Measurements from ENCODE around the gene RPGRIP1L.

Gene RPGRIP1L

DNA sequence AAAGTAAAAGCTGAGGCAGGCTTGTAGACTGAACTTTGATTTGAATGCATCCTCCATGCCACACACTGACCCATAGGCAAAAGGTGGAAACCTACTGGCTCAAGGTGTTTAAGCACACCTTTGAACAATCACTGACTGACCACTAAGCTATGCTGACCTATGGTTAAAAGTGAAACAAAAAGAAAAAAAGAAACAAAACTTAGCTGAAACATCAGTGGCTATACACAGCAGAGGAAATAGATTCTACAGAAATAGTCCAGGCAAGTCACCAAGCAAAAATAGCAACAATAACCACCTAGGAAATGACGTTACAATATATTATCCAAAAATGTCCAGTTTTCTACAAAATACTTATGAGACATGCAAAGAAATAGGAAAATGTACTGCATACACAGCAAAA, 60.2 kb downstream of the RPGRIP1L start:
- DNase-seq = no peak

DNA sequence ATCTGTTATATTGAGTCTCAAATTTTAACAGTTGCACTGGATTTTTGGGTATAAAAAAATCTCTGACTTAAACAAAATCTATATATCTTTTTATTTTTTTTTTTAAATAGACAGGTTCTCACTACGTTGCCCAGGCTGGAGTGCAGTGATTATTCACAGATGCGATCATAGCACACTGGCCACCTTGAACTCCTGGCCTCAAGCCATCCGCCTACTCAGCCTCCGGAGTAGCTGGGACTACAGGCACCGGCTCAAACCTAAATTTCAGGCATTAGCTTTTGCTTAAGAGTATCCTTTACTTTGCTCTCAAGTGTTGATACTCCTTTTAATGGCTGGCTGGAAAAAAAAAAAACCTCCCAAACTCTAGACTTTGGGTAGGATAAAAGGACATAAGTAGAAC, 61.6 kb downstream of the RPGRIP1L start:
- no peak for DNase-seq

DNA sequence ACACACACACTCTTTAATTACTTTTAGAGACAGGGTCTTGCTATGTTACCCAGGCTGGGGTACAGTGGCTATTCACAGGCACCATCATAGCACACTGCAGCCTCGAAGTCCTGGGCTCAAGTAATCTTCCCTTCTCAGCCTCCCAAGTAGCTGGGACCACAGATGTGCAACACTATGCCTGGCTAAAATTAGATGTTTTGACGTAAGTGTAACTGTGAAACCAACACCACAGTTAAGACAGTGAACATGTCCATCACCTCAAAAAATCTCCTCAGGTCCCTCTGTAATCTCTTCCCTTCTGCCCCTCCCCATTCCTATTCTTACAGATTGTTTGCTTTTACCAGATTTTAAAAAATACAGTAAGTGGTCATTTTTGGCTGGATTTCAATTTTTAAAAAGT, 66.7 kb downstream of the RPGRIP1L start:
- no peak for DNase-seq

DNA sequence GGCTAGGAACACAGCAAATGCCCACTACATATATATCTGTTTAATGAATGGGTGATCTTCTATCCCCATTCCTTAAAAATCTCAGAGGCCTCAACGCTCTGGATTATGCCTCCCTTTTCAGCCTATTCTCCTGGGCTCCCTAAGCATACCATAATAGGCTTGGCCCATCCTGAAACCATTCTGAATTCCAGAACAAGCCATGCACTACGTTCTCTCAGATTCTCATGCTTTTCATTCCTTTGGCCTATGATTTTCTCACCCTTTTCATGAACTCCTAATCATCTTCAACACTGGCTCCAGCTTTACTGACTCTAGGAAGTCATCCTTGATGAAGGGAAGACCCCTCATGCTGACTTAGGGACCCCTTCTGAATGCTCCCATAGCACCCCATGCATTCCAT, 71.1 kb downstream of the RPGRIP1L start:
- DNase-seq = no peak

DNA sequence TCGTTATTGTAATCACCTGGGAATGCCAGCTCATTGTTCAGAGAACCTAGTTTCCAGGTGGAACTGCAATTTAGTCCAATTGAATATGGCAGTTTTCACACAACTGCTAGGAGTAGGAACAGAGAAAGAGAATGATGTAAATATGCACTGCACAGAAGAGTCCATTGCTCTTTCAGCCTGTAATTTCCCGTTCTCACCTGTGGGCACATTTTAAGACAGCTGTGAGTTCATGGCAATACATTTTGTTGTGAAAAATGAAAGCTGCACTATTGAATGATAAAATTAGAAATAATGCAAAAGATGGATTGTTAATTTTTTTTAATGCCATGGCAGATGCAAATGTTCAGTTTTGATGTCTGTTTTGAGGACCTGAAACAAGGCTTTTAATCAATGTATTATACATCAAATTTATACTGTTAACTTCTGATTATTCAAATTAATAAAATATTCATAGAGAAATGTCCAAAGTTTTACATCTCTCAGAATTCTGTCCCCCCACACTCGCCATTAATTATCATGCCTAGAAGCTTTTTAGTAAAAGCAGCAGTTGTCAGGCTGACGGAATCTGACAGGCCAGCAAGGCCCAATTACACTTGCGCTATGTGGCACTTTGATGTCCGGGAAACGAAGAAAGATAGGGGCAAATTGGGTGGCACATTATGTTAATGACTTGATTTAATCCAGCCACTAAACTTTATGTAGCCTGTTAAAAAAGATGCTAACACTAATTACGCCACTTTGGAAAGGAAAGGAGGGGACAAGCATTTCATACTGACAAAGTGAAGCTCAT, 72.2 kb downstream of the RPGRIP1L start:
- DNase-seq = no peak

DNA sequence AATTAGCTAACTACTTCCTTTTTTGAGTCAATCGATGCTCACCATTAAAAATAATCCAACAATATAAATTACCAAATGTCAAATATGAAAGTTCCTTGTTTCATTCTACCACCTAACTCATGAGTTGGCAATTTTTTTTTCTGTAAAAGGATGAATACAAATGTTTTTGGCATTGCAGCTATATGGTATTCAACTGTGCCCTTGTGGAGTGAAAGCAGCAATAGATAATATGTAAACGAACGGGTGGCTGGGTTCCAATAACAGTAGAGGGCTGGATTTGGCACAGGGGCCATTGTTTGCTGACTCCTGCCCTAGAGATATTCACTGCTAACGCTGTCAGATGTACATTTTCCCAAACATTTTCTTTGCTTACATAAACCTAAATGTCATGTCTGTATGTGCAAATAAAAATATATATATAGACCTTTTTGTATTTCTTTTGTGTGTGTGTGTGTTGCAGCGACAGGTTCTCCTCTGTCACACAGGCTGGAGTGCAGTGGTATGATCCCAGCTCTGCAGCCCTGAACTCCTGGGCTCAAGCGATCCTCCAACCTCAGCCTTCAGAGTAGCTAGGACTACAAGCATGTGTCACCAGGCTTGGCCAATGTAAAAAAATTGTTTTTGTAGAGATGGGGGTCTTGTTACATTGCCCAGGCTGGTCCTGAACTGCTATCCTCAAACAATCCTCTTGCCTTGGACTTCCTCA, 73.9 kb downstream of the RPGRIP1L start:
- peak; percentile 33 for DNase-seq

DNA sequence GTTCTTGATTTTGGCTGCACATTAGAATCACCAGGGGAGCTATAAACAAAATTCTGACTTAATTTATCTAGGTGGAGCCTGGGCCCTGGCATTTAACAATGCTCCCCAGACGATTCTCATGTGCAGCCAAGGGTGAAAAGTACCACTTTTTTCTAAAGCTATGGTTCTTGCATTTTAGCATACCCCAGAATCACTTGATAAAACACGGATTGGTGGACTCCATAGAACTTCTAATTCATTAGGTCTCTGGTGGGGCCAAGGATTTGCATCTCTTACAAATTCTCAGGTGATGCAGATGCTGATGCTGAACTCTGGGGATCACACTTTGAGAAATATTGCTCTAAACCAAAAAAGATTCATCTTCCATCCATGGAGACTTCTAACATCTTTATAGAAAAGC, 74.5 kb downstream of the RPGRIP1L start:
- no peak for DNase-seq

DNA sequence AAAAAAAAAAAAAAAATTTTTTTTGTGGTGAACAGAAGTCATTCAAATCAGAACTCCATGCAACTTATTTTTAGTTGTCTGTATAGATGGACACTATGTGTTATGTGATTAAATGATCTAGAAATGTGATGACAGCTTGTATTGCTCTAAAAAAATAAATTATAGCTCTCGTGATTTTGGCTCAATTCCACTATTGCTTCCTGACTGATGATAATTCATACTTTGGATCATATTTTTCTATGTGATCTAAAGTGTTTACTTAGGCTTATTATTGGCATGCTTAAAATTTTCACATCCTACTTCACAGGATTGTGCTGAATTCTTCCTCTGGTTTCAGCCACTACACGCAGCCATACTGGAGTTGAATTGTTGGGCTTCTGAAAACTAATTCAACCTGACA, 76.8 kb downstream of the RPGRIP1L start:
- DNase-seq = no peak

DNA sequence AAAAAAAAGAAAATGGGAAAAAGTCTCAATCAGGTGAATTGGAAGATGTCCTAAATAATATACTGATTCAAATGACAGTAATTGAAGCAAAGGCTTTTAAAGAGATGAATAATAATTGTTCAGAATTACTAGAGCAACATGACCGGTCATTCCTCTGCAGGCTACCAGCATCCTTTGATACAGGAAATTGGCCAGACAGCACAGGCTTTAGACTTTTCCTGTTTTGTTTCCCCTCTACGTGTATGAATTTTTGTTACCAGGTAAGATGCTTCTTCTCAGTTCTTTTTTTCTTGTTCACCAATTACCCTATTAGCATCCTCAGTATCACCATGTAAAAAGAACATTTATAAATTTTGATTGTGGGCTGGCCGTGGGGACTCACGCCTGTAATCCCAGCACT, 77.5 kb downstream of the RPGRIP1L start:
- no peak for DNase-seq

DNA sequence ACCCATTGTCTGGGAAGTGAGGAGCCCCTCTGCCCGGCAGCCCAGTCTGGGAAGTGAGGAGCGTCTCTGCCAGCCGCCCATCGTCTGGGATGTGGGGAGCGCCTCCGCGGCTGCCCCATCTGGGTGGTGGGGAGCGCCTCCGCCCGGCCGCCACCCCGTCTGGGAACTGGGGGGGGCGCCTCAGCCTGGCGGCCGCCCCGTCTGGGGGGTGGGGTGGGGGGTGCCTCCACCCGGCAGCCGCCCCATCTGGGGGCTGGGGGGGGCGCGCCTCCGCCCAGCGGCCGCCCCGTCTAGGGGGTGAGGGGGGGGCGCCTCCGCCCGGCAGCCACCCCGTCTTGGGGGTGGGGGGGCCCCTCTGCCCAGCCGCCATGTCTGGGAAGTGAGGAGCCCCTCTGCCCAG, 78.4 kb downstream of the RPGRIP1L start:
- DNase-seq = no peak

DNA sequence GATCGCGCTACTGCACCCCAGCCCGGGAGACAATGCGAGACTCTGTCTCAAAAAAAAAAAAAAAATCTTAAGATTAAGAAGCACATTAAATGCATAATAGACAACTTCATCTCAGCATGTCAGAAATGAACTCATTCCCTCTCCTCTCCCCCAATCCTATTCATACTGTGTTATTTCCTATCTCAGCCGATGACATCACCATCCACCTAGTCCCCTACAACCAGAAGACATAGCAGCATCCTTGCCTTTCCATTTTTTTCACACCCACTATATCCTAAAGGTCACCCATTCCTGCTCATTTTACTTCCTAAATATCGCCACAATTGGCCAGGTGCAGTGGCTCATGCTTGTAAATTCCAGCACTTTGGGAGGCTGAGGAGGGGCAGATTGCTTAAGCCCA, 81.3 kb downstream of the RPGRIP1L start:
- no peak for DNase-seq

DNA sequence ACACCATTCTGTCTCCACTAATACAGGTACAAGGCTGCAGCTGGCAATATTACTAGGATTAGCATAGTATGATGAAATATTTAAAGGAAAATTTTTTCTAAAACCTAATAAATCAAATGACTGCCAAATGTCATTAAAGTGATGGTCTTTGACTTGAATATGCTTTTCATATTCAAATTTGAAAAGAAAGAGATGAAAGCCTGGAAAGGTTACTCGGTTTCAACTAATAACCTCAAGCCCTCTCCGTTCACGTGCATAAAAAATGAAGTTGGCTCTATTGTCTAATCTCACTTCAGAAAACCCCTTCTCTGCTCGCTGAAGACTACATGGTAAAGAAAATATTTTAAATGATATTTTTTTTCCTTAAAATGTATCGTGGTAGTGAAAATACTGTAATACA, 83.2 kb downstream of the RPGRIP1L start:
- no peak for DNase-seq

DNA sequence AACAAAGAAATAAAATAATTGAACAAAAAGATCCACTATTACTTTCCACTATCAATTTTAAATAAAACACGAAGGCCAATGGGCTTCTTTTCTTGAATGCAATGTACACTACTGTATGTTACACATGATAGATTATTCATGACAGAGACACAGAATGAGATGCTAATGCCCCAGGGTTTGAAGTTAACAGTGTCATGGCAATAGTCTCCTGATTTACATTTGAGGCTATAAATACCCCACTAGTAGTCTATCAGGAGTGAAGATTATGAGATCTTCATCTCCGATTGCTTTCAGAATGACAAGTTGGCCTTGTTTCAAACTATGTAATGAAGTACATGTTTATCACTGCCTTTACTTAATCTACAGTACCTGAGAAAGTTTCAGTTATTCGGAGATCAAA, 84.4 kb downstream of the RPGRIP1L start:
- no peak for DNase-seq

DNA sequence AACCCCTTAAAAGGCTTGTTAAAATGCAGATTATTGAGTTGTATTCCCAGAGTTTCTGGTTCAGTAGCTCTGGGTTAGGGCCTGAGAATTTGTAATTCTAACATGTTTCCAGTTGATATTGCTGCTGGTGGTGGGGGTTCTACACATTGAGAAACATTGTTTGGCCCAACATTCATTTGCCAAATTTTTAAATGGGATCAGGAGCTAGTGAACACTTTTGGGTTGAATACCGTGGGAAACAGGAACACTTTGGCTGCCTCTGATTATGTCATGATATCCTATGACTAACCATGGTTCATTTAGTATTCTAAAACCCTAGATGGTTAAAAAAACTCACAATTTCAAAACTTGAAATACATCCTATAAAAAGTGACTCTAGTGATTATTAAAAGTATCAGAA, 89.3 kb downstream of the RPGRIP1L start:
- no peak for DNase-seq

DNA sequence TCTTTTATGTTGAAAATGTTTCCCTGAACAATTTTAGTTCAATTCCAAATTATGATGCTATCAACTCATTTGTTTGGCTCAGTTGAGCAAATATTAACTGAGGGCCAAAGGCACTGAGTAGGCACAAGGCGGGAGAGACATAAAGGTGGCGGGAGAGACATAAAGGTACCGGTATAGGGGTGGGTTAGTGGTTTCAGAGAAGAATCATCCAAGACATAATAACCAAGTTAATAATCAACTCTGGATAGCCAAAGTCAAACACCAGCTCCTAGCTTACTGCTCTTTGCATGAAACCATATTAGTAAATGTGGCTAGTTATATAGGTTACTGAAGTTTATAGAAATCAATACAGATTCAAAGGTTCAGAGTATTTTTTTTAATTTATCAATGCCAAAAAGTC, 91.7 kb downstream of the RPGRIP1L start:
- DNase-seq = no peak

DNA sequence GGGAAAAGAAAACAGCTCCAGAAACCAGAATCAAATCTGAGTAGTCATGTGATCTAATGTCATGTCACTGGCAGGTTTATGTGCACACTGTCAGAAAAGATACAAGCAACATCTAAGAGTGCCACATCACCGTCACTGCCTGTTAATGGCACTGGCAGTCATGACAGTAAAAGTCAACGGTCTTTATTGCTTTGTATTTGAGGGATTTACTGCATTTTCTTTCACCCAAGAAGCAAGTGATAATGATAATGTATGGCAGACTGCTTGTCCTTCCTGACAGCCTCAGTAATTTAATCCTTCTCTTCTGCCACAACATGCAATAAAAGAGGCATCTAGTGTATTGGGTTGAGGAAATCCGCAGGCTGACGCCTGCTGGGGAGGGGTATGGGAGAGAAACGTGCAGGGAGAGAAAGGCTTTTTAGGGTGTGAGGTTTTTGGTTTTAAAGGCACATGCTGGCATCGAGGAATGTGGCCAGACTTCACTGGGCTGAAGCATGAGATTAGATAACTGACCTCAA, 92.4 kb downstream of the RPGRIP1L start:
- no peak for DNase-seq

DNA sequence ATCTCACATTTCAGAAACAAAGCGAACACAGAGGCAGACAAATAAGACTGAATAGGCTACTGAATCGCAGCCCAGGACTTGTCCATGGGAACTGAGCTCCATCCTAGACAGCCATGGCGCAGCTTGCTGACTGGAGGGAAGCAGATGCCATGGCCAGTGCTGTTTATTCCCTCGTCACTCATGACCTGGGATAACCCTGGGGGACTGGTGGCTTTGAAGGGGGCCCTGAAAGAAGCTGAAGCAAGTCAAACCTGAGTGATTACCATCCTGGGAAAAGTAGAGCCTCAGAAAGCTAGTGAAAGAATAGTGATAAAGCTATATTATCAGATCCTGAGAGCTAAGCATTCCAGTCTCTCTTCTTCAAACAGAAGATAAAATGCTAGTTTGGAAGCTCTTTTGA, 94.1 kb downstream of the RPGRIP1L start:
- no peak for DNase-seq

DNA sequence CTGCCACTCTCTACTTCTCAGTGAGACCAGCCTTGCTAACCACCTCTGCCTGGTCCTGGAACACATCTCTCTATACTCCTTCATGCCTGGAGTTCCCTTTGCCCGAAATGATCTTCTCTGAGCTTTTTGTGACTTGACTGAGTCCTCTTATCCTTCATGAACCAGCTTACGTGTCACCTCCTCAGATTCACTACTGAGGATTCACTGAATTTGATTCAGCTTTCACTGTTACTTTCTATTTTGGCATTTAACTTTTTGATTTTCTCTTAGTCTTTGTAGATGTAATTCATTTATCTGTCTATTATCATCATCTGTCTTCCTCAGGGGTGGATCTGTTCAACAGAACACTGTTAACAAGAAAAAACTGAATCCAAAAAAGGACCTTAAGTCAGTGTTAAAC, 95.6 kb downstream of the RPGRIP1L start:
- DNase-seq = no peak

DNA sequence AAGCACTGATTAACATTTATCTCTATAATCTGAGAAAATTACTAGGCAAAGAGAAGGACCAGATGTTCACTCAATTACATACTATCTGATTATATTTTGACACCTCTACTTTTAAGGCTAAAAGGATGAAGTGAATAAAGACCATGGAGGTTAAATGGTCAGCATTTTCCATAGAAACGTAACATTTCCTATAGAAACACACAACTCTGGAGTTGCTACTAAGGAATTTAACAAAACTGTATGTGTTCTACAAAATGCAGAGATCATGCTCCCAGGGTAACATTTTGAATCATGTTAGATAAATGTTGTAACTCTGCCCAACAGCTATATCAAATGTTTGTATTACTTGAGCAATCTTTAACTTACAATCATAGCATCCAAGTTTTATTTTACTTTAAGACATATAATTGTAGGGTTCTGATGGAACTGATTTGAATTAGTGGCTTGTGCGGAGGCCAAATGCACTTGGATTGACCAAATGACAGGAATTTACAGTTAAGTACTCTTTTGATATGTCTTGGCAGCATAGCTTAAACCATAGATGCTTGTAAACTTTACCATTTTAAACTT, 97.7 kb downstream of the RPGRIP1L start:
- no peak for DNase-seq

DNA sequence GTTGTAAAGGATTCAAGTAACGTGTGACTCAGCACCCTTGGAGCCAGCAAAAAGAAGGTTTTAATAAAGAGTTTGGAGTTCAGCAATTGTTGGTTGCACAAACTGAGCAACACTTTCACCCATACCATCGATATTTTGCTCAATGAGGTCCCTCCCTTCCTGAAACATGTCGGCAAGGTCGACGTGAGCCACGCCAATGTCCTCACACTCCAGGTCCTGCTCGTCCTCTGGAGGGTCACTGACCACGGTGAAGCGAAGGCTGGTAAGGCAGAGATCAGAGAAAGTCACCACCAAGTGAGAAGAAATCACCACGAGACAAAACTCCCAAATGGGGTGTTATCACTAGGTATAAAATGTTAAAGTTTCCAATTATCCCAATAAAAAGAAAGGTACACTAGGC, 98.3 kb downstream of the RPGRIP1L start:
- no peak for DNase-seq

DNA sequence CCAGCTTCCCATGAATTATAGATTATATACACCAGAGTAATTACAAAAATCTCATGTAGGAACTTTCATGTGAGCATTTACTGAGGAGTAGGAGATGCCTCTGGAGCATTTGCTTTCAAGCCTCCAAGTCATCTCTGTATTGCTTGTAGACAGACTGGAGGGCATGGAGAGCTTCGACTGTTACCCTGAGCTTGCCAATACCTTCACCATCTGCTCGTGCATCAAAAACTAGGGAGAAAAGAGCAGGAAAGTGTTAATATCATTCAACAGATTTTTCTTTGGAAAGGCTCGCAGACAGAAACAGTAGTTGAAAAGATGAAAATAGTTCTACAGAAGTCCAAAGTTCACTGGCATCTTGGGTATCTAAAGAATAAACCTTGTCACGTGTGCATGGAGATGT, 101.7 kb downstream of the RPGRIP1L start:
- DNase-seq = no peak

DNA sequence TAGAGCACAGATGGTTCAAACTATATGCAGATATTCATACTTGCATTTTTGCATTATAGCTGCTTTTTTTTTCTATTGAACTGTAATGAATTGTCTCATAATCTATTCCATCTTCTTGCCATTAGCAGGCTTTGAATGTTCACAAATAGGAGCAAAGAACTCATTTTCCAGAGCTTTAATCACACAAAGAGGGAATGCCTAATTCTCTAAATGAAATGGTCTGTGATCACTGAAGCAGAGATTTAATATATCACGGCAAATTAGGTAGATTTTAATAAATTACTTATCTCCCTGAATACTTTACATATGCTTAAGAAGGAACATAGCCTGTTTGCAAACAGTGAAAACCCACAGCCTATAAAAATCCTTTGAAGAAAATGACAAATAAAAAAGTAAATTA, 103.0 kb downstream of the RPGRIP1L start:
- DNase-seq = no peak

DNA sequence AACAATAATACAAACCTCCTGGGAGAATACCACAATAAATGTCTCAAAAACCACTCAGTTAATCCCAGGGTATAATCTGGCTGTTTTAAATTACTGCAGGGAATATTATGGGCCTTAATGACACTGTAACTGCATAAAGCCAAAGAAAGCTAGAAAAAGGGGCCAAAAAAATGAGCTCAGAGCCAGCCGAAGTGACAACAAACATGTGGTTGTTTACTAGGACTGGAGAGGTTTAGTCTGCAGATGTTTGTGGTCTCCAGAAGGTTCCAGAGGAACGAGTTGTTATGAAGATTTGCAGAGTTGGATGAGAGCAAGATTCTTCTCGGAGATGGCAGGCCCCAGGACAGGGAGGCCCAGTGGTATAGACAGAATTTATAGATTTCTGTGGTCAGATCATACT, 103.5 kb downstream of the RPGRIP1L start:
- no peak for DNase-seq

DNA sequence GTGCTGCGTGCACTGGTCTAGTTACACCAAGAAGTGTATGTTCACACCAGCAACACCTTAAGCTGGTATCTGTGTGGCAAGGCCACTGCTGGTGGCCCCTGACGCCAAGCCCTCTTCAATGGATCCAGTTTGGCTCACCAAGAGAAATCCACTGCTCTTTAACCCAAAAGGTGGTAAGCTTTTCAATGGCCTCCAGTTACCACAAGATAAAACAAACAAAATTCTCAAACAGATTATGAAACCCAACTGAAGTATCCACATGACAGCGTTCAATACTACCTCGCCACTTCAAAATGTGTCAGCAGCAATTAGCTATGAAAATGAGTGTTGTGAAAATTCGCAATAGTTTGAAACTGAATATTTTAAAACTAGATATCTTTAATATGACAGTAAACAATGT, 104.1 kb downstream of the RPGRIP1L start:
- DNase-seq = no peak
